Neutrophil (primary cell): ENCODE data around the gene MKRN1.
"Not testable (repeated sequence)": the region's sequence is repeated elsewhere in the genome, so short reads cannot be mapped to it uniquely, and the experiment has no call there.

Source experiments
- H3K27ac ChIP-seq: fragments of 200-600 bp; sonication (generic); 2 replicates; pipeline ENCODE4 v1.5.1; 2016; ENCODE audit warnings: mild to moderate bottlenecking, moderate library complexity
- H3K27me3 ChIP-seq: fragments of 200-600 bp; sonication (generic); 2 replicates; pipeline ENCODE4 v1.6.0; 2016; ENCODE audit warnings: mild to moderate bottlenecking
- H3K36me3 ChIP-seq: fragments of 200-600 bp; sonication (generic); 2 replicates; pipeline ENCODE4 v1.5.1; 2017
- H3K4me1 ChIP-seq, 2 experiments: fragments of 200-600 bp in 1 of 2; sonication (generic) in 1 of 2; 1 replicate in 1 of 2; 2 replicates in 1 of 2; pipeline versions ENCODE4 v1.5.1 to v1.6.1; 2013 to 2016; ENCODE audit warnings: low read depth in 1 of 2, low read length in 1 of 2, mild to moderate bottlenecking in 1 of 2, moderate library complexity in 1 of 2; ENCODE audit not compliant: control insufficient read depth in 1 of 2, insufficient read depth in 1 of 2
- H3K4me3 ChIP-seq, 2 experiments: fragments of 200-600 bp in 1 of 2; sonication (generic) in 1 of 2; 1 replicate in 1 of 2; 2 replicates in 1 of 2; pipeline ENCODE4 v1.5.1; 2013 to 2016; ENCODE audit warnings: low read depth in 1 of 2, low read length in 1 of 2, mild to moderate bottlenecking in 1 of 2, moderate library complexity in 1 of 2
- H3K9me3 ChIP-seq: fragments of 200-600 bp; sonication (generic); 2 replicates; pipeline ENCODE4 v1.5.1; 2016
- TF ChIP-seq, protein P1 (sequence below): fragments of 200-600 bp; sonication (generic); IDR thresholded peaks from 2 replicates; pipeline ENCODE4 v1.5.1; 2016; ENCODE audit warnings: antibody characterized with exemption

The MKRN1 gene

DNA sequence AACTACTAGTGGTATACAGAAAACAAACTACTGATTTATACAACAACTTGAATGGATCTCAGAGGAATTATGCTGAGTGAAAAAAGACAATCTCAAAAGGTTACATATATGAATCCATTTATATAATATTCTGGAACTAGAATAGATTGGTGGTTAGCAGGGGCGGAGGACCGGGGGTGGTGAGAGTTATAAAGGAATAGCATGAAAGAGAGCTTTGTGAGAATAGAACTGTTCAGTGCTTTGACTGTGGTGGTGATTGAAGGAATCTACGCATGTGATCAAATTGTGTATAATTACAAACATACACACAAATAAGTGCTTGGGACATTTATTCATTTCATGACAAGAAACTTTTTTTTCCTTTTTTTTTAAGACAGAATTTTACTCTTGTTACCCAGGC lies 55.8 kb downstream of the MKRN1 start:
- Histone ChIP-seq H3K27me3 (peaks cover 3% of the 10 kb centered on the region), H3K9me3 (no peaks in the 10 kb centered on the region), H3K4me3 (no peak overlapping the region), H3K36me3 (peaks cover 48% of the 10 kb centered on the region), H3K27ac (no peak overlapping the region), H3K4me1 (no peaks in the 10 kb centered on the region)
- TF ChIP-seq, protein P1, sequence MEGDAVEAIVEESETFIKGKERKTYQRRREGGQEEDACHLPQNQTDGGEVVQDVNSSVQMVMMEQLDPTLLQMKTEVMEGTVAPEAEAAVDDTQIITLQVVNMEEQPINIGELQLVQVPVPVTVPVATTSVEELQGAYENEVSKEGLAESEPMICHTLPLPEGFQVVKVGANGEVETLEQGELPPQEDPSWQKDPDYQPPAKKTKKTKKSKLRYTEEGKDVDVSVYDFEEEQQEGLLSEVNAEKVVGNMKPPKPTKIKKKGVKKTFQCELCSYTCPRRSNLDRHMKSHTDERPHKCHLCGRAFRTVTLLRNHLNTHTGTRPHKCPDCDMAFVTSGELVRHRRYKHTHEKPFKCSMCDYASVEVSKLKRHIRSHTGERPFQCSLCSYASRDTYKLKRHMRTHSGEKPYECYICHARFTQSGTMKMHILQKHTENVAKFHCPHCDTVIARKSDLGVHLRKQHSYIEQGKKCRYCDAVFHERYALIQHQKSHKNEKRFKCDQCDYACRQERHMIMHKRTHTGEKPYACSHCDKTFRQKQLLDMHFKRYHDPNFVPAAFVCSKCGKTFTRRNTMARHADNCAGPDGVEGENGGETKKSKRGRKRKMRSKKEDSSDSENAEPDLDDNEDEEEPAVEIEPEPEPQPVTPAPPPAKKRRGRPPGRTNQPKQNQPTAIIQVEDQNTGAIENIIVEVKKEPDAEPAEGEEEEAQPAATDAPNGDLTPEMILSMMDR = no peak

DNA sequence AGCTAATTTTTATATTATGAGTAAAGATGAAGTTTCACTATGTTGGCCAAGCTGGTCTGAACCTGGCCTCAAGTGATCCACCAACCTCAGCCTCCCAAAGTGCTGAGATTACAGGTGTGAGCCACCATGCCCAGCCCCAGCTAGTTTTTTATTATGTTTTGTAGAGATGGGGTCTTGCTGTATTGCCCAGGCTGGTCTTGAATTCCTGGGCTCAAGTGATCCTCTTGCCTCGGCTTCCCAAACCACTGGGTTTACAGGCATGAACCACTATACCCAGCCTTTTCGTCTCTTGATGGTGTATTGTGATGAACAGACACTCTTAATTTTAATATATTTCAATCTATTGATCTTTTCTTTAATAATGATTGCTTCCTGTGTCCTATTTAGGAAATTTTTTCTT lies 57.8 kb downstream of the MKRN1 start:
- Histone ChIP-seq H3K27me3 (peaks cover 3% of the 10 kb centered on the region), H3K4me1 (no peaks in the 10 kb centered on the region), H3K36me3 (peaks cover 43% of the 10 kb centered on the region), H3K4me3 (no peak overlapping the region), H3K9me3 (no peaks in the 10 kb centered on the region), H3K27ac (no peak overlapping the region)
- TF ChIP-seq, protein P1 = no peak

DNA sequence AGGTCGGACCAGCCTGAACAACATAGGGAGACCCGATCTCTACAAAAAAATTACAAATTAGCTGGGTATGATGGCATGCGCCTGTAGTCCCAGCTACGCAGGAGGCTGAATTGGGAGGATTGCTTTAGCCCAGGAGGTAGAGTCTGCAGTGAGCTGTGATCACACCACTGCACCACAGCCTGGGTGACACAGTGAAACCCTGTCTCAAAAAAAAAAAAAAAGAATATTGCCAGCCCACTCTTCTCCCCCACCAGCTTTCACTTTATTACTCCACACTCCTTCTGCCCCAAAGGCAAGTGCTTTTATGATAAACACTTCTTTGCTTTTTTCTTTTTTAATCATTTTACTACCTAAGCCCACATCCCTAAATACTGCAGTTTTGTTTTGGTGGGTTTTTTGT lies 60.7 kb downstream of the MKRN1 start:
- H3K9me3 ChIP-seq = no peaks in the 10 kb centered on the region
- TF ChIP-seq, protein P1 = no peak
- H3K4me1 ChIP-seq = no peaks in the 10 kb centered on the region
- peaks cover 54% of the 10 kb centered on the region for H3K36me3 ChIP-seq
- H3K27me3 ChIP-seq = peaks cover 3% of the 10 kb centered on the region
- no peak overlapping the region for H3K27ac ChIP-seq
- no peak overlapping the region for H3K4me3 ChIP-seq

DNA sequence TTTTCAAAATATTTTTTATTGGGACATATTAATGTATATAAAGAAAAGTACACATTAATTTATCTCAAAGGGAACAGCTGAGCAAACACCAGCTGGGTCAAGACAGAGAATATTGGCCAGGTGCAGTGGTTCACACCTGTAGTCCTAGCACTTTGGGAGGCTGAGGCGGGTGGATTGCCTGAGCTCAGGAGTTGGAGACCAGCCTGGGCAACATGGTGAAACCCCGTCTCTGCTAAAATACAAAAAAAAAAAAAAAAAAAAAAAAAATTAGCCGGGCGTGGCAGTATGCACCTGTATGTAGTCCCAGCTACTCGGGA lies 61.2 kb downstream of the MKRN1 start:
- H3K27me3 ChIP-seq, H3K4me3 ChIP-seq, H3K27ac ChIP-seq, H3K4me1 ChIP-seq, H3K9me3 ChIP-seq: not testable (repeated sequence)
- H3K36me3 ChIP-seq = peaks cover 60% of the 10 kb centered on the region

DNA sequence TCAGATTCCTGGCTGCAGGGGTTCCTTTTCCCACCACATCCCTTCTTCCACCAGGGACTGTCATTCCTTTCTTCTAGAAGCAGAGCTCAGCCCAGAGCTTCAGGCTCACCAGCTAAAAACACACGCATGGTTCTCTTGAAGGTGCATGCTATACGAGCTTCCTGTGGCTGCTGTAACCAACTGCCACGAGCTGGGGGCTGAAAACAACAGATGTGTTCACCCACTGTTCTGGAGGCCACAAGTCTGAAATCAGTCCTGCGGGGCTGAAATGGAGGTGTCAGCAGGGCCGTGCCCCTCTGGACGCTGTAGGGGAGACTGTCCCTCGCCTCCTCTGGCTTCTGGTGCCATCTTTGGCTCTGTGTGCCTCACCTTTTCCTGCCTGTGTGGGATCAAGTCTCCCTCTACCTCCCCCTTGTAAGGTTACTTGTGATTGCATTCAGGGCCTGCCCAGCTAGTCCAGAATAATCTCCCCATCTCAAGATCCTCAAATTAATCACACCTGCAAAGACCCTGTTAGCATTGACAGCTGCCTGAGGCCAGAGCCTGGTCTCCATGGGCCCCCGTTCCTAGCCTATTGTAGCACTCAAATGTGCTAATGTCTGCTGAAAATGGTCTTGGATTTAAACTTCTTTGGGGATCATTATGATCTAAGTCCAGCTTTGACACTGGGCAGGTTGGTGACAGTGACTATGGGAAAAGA lies 61.7 kb downstream of the MKRN1 start:
- H3K36me3 ChIP-seq = peaks cover 60% of the 10 kb centered on the region
- H3K27ac ChIP-seq = no peak overlapping the region
- H3K4me3 ChIP-seq = no peak overlapping the region
- H3K4me1 ChIP-seq = no peaks in the 10 kb centered on the region
- TF ChIP-seq, protein P1 = no peak
- H3K9me3 ChIP-seq = no peaks in the 10 kb centered on the region
- H3K27me3 ChIP-seq = peaks cover 3% of the 10 kb centered on the region

DNA sequence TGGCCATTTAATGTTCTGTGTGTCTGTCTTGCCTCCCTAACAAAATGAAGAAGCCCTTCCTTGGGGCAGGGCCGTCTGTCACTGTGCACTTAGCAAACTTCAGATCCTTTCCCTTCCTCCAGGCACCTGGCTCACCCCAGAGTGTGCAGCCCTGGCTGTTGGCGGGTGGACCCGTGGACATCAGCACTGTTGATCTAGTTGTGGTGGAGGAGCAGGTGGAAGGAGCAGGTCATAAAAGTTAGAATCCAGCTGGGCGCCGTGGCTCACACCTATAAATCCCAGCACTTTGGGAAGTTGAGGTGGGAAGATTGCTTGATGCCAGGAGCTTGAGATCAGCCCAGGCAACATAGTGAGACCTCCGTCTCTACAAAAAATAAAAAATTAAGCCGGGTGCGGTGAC lies 62.7 kb downstream of the MKRN1 start:
- TF ChIP-seq, protein P1 = no peak

DNA sequence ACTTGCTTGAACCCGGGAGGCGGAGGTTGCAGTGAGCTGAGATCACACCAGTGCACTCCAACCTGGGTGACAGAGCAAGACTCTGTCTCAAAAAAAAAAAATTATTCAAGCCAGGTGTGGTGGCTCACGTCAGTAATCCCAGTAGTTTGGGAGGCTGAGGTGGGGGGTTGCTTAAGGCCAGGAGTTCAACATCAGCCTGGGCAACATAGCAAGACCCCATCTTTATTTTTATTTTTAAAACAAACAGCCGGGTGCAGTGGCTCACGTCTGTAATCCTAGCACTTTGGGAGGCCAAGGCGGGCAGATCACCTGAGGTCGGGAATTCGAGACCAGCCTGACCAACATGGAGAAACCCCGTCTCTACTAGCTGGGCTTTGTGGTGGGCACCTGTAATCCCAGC lies 63.5 kb downstream of the MKRN1 start:
- not testable (repeated sequence) for H3K27me3 ChIP-seq, H3K27ac ChIP-seq, H3K4me3 ChIP-seq, H3K4me1 ChIP-seq, H3K9me3 ChIP-seq
- H3K36me3 ChIP-seq = peaks cover 62% of the 10 kb centered on the region

More for the DNA sequence above, 62.7 kb downstream of the MKRN1 start:
- H3K27me3 ChIP-seq = peaks cover 3% of the 10 kb centered on the region
- H3K27ac ChIP-seq = no peak overlapping the region
- no peak overlapping the region for H3K4me3 ChIP-seq
- H3K36me3 ChIP-seq = peaks cover 63% of the 10 kb centered on the region
- H3K9me3 ChIP-seq = no peaks in the 10 kb centered on the region
- no peaks in the 10 kb centered on the region for H3K4me1 ChIP-seq
